ENCODE data around the gene ARV1. TPM values are rescaled to one million over a fixed set of nuclear protein-coding genes. Genes with fewer than 3 reads are reported as not detected.

Gene ARV1
- total RNA-seq, 4 donors from 2014 or later: 7.1 to 37.3 (median 18.4) TPM

- no peak for DNase-seq
- TF ChIP-seq EP300 (IDR thresholded peaks at IDR 0.05; ENCODE audit: low read depth): no peak
- TF ChIP-seq POLR2AphosphoS5 (IDR thresholded peaks at IDR 0.05): no peak
- H3K27ac ChIP-seq: no peak overlapping the region
- H3K4me3 ChIP-seq: no peak overlapping the region
- peaks cover 0 to 3% of the 10 kb centered on the region in 2 donors for H3K9me3 ChIP-seq
- no peaks in the 10 kb centered on the region for H3K4me1 ChIP-seq
- intact Hi-C loops (cut with DNase I; ENCODE audit: low total_unique reads): no loop called here
- no peaks in the 10 kb centered on the region for H3K27me3 ChIP-seq
- 86 to 97% methylated on average over 2 of the region's 2 CpGs for WGBS, 2 donors (ENCODE audit: low coverage in 1 of 2)
- H3K36me3 ChIP-seq: no peaks in the 10 kb centered on the region
- in situ Hi-C loops (cut with MboI; ENCODE audit: low pct_ligation_motif_present in 1 of 4, low pct_unique_long_range_greater_than_20kb in 1 of 4, low sequenced_read_pairs in 3 of 4): no loop called here
Observed at GRCh38 chr1:231011360-231011759, 32.5 kb downstream of the ARV1 start.

- in situ Hi-C loops (cut with MboI; ENCODE audit: low pct_ligation_motif_present in 1 of 4, low pct_unique_long_range_greater_than_20kb in 1 of 4, low sequenced_read_pairs in 3 of 4) (no loop called here), intact Hi-C loops (cut with DNase I; ENCODE audit: low total_unique reads) (no loop called here)
- Histone ChIP-seq H3K27me3 (no peaks in the 10 kb centered on the region), H3K27ac (no peak overlapping the region), H3K4me1 (no peaks in the 10 kb centered on the region), H3K36me3 (no peaks in the 10 kb centered on the region), H3K9me3 (peaks cover 0 to 3% of the 10 kb centered on the region in 2 donors), H3K4me3 (no peak overlapping the region)
- DNase-seq: no peak
- no peak for TF ChIP-seq EP300 (IDR thresholded peaks at IDR 0.05; ENCODE audit: low read depth)
- no peak for TF ChIP-seq POLR2A (IDR thresholded peaks at IDR 0.05)
- TF ChIP-seq, protein P1, sequence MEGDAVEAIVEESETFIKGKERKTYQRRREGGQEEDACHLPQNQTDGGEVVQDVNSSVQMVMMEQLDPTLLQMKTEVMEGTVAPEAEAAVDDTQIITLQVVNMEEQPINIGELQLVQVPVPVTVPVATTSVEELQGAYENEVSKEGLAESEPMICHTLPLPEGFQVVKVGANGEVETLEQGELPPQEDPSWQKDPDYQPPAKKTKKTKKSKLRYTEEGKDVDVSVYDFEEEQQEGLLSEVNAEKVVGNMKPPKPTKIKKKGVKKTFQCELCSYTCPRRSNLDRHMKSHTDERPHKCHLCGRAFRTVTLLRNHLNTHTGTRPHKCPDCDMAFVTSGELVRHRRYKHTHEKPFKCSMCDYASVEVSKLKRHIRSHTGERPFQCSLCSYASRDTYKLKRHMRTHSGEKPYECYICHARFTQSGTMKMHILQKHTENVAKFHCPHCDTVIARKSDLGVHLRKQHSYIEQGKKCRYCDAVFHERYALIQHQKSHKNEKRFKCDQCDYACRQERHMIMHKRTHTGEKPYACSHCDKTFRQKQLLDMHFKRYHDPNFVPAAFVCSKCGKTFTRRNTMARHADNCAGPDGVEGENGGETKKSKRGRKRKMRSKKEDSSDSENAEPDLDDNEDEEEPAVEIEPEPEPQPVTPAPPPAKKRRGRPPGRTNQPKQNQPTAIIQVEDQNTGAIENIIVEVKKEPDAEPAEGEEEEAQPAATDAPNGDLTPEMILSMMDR (IDR thresholded peaks at IDR 0.05): no peak
- WGBS, 2 donors (ENCODE audit: low coverage in 1 of 2): 97 to 98% methylated on average over 5 of the region's 5 CpGs
Observed at GRCh38 chr1:231011963-231012362, 33.1 kb downstream of the ARV1 start.

DNA sequence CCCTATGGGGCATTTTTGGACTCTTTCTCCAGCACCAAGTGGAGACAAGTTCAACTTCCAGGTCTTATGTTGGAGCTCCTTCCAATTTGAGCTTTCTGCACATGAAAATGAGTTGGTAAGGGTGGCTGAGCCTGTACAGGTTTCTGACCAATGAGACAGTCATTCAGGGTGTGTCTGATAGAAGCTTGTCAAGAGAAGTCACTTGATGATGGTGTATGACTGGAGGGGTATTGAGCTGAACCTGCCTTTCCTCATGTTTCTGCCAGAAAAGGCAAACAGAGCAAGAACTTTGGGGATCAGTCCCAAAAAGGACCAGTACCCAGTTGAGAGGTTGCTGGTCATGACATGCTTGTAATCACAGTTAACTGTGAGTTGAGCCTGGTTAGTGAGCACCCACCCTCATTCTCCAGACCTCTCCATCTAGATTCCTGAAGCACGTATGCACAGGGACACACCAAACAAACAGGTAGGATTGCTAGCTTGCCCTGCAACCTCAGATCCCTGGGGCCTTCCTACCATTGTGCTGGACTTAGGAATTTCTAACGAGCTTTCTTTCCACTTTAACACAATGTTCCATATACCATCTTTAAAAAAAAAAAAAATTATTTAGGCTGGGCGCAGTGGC, 34.6 kb downstream of the ARV1 start:
- WGBS, 2 donors (ENCODE audit: low coverage in 1 of 2): 79 to 86% methylated on average over 2 to 3 of the region's 3 CpGs

GRCh38 chr1:231016234-231016633, 37.3 kb downstream of the ARV1 start:
- intact Hi-C loops (cut with DNase I; ENCODE audit: low total_unique reads): no loop called here
- no peak for DNase-seq
- H3K4me1 ChIP-seq: peaks cover 0 to 3% (median 0%) of the 10 kb centered on the region in 4 donors
- H3K4me3 ChIP-seq: no peak overlapping the region
- no peak overlapping the region for H3K27ac ChIP-seq
- in situ Hi-C loops (cut with MboI; ENCODE audit: low pct_ligation_motif_present in 1 of 4, low pct_unique_long_range_greater_than_20kb in 1 of 4, low sequenced_read_pairs in 3 of 4): no loop called here
- H3K27me3 ChIP-seq: no peaks in the 10 kb centered on the region
- WGBS, 2 donors (ENCODE audit: low coverage in 1 of 2): 59 to 72% methylated on average over 5 to 6 of the region's 6 CpGs
- no peak for TF ChIP-seq EP300 (IDR thresholded peaks at IDR 0.05; ENCODE audit: low read depth)
- no peak for TF ChIP-seq POLR2AphosphoS5 (IDR thresholded peaks at IDR 0.05)
- TF ChIP-seq, protein P1 (IDR thresholded peaks at IDR 0.05): no peak
- no peak for TF ChIP-seq POLR2A (IDR thresholded peaks at IDR 0.05)
- H3K36me3 ChIP-seq: no peaks in the 10 kb centered on the region
- H3K9me3 ChIP-seq: no peaks in the 10 kb centered on the region

More for the DNA sequence above, 34.6 kb downstream of the ARV1 start:
- Histone ChIP-seq H3K36me3 (no peaks in the 10 kb centered on the region), H3K4me1 (no peaks in the 10 kb centered on the region), H3K9me3 (no peaks in the 10 kb centered on the region), H3K27ac (no peak overlapping the region), H3K27me3 (no peaks in the 10 kb centered on the region), H3K4me3 (no peak overlapping the region)
- TF ChIP-seq EP300 (IDR thresholded peaks at IDR 0.05; ENCODE audit: low read depth) (no peak), POLR2A (IDR thresholded peaks at IDR 0.05) (no peak), POLR2AphosphoS5 (IDR thresholded peaks at IDR 0.05) (no peak)
- TF ChIP-seq, protein P1 (IDR thresholded peaks at IDR 0.05): no peak
- intact Hi-C loops (cut with DNase I; ENCODE audit: low total_unique reads): no loop called here
- DNase-seq: no peak
- in situ Hi-C loops (cut with MboI; ENCODE audit: low pct_ligation_motif_present in 1 of 4, low pct_unique_long_range_greater_than_20kb in 1 of 4, low sequenced_read_pairs in 3 of 4): no loop called here

- Histone ChIP-seq H3K9me3 (no peaks in the 10 kb centered on the region), H3K4me1 (peaks cover 0 to 3% (median 0%) of the 10 kb centered on the region in 4 donors), H3K4me3 (no peak overlapping the region), H3K27ac (no peak overlapping the region), H3K27me3 (no peaks in the 10 kb centered on the region), H3K36me3 (no peaks in the 10 kb centered on the region)
- WGBS, 2 donors (ENCODE audit: low coverage in 1 of 2): 82 to 83% methylated on average over 4 to 5 of the region's 5 CpGs
- in situ Hi-C loops (cut with MboI; ENCODE audit: low pct_ligation_motif_present in 1 of 4, low pct_unique_long_range_greater_than_20kb in 1 of 4, low sequenced_read_pairs in 3 of 4) (no loop called here), intact Hi-C loops (cut with DNase I; ENCODE audit: low total_unique reads) (no loop called here)
- TF ChIP-seq POLR2A (IDR thresholded peaks at IDR 0.05): no peak
- no peak for TF ChIP-seq EP300 (IDR thresholded peaks at IDR 0.05; ENCODE audit: low read depth)
- no peak for TF ChIP-seq POLR2AphosphoS5 (IDR thresholded peaks at IDR 0.05)
- TF ChIP-seq, protein P1 (IDR thresholded peaks at IDR 0.05): no peak
- no peak for DNase-seq
Observed at GRCh38 chr1:231016966-231017365, 38.1 kb downstream of the ARV1 start.
